Loucy (cell line): ENCODE results near the gene C1orf232.

Source experiments
- EZH2phosphoT487 ChIP-seq: fragments of 200-600 bp; IDR thresholded peaks from 2 replicates; pipeline ENCODE4 v1.6.1; 2018; ENCODE audit warnings: antibody characterized with exemption, mild to moderate bottlenecking, moderate library complexity, borderline replicate concordance
- TF ChIP-seq, protein P1 (sequence below): fragments of 200-600 bp; sonication (generic); conservative IDR thresholded peaks from 2 replicates; pipeline ENCODE4 v1.5.1; 2014; ENCODE audit warnings: mild to moderate bottlenecking, antibody characterized with exemption, low read length

DNA sequence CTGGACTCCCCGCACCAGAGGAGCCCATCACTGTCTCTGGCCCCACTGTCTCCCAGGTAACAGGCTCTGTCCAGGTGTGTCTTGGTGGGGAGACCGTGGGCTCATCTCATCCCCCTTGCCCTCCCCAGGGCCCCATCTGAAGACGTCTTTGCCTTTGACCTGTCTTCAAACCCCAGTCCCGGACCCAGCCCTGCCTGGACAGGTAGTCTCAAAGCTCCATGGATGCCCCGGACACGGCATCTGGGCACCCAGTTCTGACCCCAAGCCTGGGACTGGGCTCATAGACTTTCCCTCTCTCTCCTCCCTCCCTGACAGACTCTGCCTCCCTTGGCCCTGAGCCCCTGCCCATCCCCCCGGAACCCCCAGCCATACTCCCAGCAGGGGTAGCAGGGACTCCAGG is 15.3 kb upstream of the C1orf232 start:
- TF ChIP-seq, protein P1, sequence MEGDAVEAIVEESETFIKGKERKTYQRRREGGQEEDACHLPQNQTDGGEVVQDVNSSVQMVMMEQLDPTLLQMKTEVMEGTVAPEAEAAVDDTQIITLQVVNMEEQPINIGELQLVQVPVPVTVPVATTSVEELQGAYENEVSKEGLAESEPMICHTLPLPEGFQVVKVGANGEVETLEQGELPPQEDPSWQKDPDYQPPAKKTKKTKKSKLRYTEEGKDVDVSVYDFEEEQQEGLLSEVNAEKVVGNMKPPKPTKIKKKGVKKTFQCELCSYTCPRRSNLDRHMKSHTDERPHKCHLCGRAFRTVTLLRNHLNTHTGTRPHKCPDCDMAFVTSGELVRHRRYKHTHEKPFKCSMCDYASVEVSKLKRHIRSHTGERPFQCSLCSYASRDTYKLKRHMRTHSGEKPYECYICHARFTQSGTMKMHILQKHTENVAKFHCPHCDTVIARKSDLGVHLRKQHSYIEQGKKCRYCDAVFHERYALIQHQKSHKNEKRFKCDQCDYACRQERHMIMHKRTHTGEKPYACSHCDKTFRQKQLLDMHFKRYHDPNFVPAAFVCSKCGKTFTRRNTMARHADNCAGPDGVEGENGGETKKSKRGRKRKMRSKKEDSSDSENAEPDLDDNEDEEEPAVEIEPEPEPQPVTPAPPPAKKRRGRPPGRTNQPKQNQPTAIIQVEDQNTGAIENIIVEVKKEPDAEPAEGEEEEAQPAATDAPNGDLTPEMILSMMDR, result no peak
- TF ChIP-seq EZH2phosphoT487, result no peak
